SKM-1 treated with dmso at 0.1 percent for 144 hours (cell line): ENCODE data around the gene DAP3.
A peak's percentile ranks its signal among the peaks of the same experiment; 100 is the strongest.
"Not testable (repeated sequence)": the region's sequence is repeated elsewhere in the genome, so short reads cannot be mapped to it uniquely, and the experiment has no call there.

Source experiments
- DNase-seq: peaks from one replicate; lab custom pipeline; 2025; ENCODE audit not compliant: unreplicated experiment; lab: John Stamatoyannopoulos, UW

Gene DAP3

DNA sequence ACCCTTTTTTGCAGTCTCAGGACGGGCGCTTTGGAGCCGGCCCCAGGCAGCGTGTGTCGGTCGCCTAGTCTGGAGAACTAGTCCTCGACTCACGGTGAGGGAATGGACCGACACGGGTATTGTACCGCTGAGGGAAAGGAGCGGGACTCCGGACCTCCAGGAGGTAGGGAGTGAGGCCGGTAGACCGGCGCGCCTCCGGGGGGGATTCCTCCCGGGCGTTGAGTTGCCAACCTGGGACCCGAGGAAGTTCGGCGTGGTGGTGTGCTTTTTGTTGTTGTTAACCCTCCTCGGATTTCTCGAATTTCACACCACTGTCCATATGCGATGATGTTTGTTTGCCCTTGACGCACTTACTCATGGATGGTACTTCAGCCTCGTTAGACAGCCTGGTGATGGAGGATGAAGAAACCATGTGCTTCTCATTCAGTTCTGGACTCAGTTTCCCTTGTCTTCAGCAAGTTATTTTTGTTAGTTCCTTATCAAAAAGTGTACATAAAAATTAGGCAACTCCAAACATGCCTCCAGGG lies at the start of gene DAP3:
Gene DAP3 (plus strand): TSS at position 11 of the 527 bp plus-strand sequence. CDS start 20,689 bp downstream, outside the sequence.
- not testable (repeated sequence) for DNase-seq

GRCh38 chr1:155640367-155640766 lies 48.5 kb upstream of the DAP3 start:
- no peak for DNase-seq

GRCh38 chr1:155642559-155643180 lies 46.2 kb upstream of the DAP3 start:
- not testable (repeated sequence) for DNase-seq

- no peak for DNase-seq
These were observed 45.7 kb upstream of the DAP3 start for GRCh38 chr1:155643230-155643629.

DNA sequence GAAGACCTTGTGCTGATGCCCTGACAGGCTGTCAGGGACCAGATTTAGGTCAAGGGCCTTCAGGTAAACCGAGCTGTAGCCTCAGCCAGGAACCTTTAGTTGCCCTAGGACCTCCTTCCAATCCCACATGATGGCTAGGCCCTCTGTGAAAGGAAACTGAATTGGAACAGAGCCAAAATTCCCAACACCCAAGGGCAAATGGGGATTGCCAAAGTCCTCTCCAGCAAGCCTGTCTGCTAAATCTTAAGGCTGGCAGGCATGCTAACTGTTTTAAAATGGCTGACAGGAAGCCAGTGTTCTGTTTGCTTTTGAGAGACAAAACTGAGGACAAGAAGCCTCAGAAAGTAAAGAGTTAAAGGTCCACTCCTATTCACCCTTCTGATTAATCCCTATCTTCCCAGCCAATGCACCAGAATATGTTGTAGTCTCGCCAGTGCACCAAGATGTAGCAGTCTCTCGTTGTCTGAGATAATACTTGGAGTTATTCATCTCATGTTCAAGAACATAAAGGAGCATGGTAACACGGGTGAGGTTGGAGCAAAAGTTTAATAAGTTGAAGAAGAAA lies 43.8 kb upstream of the DAP3 start:
- no peak for DNase-seq

- no peak for DNase-seq
These were observed 43.2 kb upstream of the DAP3 start for GRCh38 chr1:155645648-155646047.

DNA sequence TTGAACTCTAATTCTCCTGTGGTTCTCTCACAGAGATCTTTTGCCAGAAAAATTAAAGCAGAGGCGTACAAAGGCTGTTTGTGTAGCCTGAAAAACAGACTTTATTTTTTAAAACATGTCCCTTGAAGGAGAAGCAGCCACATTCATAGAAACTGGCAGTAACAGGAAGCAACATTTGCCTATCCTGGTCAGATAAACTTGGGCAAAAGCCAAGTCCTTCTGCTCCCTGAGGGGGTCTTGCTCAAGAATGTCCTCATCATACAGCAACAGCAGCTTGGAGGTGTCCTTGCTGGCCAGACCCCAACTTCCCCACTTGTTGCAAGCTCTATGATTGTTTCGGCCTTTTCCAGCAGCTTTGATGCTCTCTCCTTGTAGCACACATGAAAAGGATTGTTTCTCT lies 42.6 kb upstream of the DAP3 start:
- peak; percentile 70 for DNase-seq

DNA sequence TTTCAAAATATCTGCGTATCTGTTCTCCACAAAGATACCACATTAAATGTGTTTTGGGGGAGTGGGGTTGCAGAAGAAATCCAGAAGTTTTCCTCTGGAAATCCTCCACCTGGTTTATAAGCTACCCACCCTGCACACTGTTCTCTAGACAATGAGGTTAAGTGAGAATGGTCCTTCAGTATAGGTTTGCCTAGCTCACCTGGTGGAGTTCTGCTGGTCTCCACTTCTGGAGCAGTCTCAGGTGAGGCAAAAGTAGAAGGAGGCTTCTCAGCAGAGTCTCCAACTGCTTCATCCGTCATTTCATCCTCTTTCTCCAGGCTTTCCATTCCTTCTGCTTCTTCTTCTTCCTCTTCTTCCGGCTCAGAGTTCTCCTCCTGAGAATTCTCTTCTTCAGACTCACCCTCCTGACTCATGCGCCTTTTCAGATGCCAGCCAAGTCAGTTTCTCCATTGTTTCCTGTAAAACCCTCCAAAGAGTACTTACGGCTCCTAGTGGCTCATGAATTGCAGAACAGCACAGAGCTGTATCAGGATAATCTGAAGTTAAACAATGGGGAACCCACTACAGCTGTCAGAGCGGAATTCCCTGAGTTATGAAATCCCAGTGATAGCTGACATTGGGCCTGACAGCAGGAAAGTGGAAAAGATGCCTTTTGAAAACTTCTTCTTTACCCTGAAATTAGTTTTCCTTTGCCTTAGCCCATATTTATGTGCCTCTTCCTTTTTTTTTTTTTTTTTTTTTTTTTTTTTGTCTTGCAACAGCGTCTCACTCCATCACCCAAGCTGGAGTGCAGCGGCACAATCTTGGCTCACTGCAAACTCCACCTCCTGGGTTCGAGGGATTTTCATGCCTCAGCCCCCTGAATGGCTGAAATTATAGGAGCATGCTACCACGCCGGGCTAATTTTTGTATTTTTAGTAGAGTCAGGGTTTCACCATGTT lies 40.4 kb upstream of the DAP3 start:
- DNase-seq = peak; percentile 64

- peak; percentile 87 for DNase-seq
These were observed 39.2 kb upstream of the DAP3 start for GRCh38 chr1:155649676-155650075.

DNA sequence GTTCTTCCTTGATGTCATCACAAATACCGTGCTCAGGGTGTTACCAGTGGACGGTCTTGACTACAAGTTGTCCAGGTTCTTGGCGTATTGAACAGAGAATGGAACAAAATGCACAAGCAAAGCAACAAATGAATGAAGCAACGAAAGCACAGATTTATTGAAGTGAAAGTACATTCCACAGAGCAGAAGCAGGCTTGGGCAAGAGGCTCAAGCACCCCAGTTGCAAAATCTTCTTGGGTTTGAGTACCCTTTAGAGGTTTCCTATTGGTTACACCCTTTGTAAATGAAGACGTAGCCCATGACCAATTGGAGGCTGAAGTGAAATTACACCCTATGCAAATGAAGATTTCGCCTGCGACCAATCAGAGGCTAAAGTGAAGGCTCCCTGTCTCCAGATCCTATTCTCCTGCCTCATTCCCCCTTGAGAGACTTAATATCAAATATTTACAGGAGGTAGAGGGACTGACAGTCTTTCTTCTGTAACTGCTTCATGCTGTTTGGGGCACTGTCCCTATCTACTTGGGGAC lies 38.6 kb upstream of the DAP3 start:
- peak; percentile 38 for DNase-seq

DNA sequence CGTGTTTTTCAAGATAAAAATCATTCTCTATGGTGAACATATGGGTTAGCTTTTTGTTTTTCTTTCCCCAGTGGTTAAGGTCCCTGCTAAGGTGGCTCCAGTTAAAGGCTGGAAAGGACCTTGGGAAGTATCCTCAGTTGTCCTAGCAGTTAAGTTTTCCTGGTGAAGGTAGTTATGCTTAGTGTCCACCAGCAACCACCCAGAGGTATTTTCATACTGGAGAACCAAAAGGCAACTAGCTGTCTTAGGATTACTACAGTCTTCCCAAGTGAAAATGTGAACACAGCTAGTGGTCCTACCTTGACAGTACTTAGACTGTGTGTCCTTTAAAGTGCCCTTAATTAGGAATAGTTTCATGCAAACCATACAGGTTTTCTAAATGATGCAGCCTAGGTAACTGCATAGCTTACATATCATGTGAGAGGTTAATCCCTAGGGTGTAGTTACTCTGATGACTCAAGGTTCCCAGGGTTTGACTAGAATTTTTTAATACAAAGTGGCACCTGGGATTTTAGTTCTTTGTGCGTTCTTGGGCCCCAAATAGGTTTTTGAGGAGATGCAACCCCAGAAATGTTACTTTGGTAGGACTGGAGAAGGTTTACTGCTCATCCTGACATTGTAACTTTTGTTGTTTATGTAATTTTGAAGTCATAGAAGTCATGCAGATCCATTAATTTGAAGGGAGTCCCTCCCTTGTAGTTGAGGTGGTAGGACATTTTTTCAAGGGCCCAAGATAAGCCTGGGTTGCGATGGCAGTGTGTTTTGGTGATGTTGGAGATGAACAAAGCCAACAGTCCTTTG lies 36.8 kb upstream of the DAP3 start:
- DNase-seq = no peak

- DNase-seq = no peak
These were observed 35.9 kb upstream of the DAP3 start for GRCh38 chr1:155652951-155653350.

GRCh38 chr1:155657463-155657862 lies 31.4 kb upstream of the DAP3 start:
- DNase-seq = no peak

DNA sequence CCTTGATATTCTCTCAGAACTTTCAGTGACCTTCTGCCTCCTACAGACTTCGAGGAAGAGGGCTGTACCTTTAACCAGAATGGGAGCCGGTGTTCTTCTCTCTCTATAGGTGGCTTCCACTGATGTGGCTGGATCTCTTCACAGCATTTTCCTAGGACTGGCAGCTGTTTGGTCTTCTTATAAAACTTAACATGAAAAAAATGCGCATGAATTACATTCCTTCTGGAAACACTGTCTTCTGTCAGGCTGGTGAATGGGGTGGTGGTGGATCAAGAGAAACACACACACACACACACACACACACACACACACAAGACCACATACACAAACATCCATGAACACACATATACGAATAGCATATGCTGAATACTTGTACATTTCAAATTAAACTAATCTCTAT lies 27.7 kb upstream of the DAP3 start:
- not testable (repeated sequence) for DNase-seq

DNA sequence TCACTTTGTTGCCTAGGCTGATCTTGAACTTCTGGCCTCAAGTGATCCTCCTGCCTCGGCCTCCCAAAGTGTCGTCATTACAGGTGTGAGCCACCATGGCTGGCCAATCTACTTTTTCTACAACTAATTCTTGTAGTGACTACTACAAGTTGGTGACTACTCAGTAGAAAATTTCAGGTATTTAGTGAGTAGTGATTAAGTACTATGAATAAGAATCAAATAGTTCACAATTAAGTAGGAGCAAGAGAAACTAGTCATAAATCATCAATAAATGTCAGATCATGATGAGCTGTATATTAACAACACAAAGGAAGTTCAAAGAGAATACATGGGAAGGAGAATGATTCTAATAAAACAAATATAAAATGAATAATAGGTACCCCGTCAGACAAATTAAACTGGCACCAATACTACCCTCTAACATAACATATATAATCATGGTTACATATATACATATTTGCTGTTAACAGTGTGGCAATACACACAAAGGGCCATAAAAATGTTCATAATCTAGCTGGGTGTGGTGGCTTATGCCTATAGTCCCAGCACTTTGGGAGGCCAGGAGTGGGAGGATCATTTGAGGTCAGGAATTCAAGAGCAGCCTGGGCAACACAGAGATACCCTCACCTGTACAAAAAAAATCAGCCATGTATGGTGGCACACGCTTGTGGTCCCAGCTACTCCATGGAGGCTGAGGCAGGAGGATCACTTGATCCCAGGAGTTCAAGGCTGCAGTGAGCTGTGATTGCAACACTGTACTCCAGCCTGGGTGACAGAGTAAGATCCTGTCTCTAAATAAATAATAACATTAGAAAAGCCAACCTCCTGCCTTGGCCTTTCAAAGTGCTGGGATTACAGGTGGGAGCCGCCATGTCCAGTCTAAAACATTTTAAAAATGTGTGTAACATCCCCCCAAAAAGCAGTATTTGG lies 19.4 kb upstream of the DAP3 start:
- DNase-seq = no peak

DNA sequence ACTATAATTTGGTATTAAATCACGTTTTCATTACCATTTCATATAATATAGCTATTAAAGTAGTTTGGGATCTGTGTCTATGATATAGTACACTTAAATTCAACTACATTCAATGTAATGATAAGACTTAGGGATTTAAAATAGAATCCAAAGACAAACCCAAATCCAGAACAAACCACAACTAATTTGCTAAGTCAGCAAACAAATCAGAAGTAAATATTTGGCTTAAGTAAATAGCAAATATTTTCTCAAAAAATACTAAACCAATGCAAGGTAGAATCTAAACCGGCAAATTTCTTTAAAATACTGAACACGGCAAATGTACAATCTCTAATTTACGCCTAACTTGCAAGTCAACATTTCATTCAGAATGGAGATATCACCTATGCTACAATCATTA lies 17.1 kb upstream of the DAP3 start:
- DNase-seq = no peak

- DNase-seq = no peak
These were observed 15.9 kb upstream of the DAP3 start for GRCh38 chr1:155673003-155673402.

- DNase-seq = no peak
These were observed 10.9 kb upstream of the DAP3 start for GRCh38 chr1:155678027-155678426.

DNA sequence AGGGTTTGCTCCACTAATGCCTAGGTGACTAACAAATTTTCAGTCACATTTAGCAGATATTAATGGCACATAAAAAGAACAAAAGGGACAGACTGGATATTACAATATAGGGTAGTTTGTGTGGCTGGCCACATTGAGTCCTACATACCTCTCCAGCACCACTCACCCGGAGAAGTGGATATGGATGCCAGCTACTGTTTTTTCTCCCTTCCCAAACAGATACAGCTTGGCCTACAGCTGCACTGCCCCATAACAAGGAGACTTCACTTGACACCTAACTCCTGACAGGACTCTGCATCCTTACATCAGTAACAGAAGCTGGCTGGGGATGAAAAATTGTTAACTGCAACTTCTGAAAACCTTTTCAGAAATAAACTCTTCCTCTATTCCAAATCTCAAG lies 9.9 kb upstream of the DAP3 start:
- DNase-seq = not testable (repeated sequence)

DNA sequence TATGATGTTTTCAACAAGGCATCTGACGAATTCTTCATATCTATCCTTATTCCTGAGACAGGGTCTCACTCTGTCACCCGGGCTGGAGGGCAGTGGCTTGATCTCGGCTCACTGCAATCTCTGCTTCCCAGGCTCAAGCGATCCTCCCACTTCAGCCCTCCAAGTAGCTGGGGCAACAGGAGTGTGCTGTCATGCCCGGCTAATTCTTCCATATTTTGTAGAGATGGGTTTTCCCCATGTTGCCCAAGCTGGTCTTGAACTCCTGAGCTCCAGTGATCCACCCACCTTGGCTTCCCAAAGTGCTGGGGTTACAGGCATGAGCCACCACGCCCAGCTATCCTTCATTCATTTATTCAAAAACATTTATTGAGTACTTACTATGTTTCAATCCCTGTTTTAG lies 8.4 kb upstream of the DAP3 start:
- no peak for DNase-seq
